HEK293T (cell line): Measurements from ENCODE around the gene RTN1.

Experiments
- CTCF ChIA-PET: fragments of 350-600 bp; formaldehyde crosslinking; extraction: SDS; loops from one replicate; lab custom pipeline; 2021; ENCODE audit warnings: antibody characterized with exemption, inconsistent platforms; lab: Yijun Ruan, JAX
- POLR2A ChIA-PET: fragments of 350-600 bp; formaldehyde crosslinking; extraction: SDS; loops from one replicate; lab custom pipeline; 2020; ENCODE audit warnings: antibody characterized with exemption, inconsistent platforms; lab: Yijun Ruan, JAX
- DNase-seq: peaks from one replicate; pipeline ENCODE4 v3.0.0; 2012; ENCODE audit warnings: mixed read lengths; ENCODE audit errors: extremely low spot score
- BHLHE40 ChIP-seq: fragments of 450-650 bp; IDR thresholded peaks from 2 replicates; pipeline ENCODE4 v1.6.1; 2016; ENCODE audit warnings: mild to moderate bottlenecking, moderate library complexity, borderline replicate concordance
- CTBP1 ChIP-seq: fragments of 450-650 bp; IDR thresholded peaks from 2 replicates; pipeline ENCODE4 v1.6.1; 2016; ENCODE audit warnings: borderline replicate concordance
- ELF4 ChIP-seq: fragments of 450-650 bp; IDR thresholded peaks from 2 replicates; pipeline ENCODE4 v1.6.1; 2017; ENCODE audit warnings: antibody characterized with exemption
- FOXK2 ChIP-seq: fragments of 450-650 bp; IDR thresholded peaks from 2 replicates; pipeline ENCODE4 v1.6.1; 2016; ENCODE audit warnings: mild to moderate bottlenecking
- FOXM1 ChIP-seq: fragments of 450-650 bp; IDR thresholded peaks from 2 replicates; pipeline ENCODE4 v1.6.1; 2017; ENCODE audit warnings: mild to moderate bottlenecking, borderline replicate concordance
- HDGF ChIP-seq: fragments of 450-650 bp; IDR thresholded peaks from 2 replicates; pipeline ENCODE4 v1.6.1; 2017; ENCODE audit warnings: antibody characterized with exemption, borderline replicate concordance
- LEF1 ChIP-seq: fragments of 450-650 bp; IDR thresholded peaks from 2 replicates; pipeline ENCODE4 v1.6.1; 2017; ENCODE audit warnings: mild to moderate bottlenecking, borderline replicate concordance
- NFRKB ChIP-seq: fragments of 450-650 bp; IDR thresholded peaks from 2 replicates; pipeline ENCODE4 v1.6.1; 2016; ENCODE audit warnings: mild to moderate bottlenecking, moderate library complexity
- SP1 ChIP-seq: fragments of 450-650 bp; IDR thresholded peaks from 2 replicates; pipeline ENCODE4 v1.6.1; 2017
- ZNF384 ChIP-seq: fragments of 450-650 bp; IDR thresholded peaks from 2 replicates; pipeline ENCODE4 v1.6.1; 2016
- TF ChIP-seq, protein P1 (sequence below): fragments of 450-650 bp; IDR thresholded peaks from 2 replicates; pipeline ENCODE4 v1.6.1; 2016

RTN1 gene

DNA sequence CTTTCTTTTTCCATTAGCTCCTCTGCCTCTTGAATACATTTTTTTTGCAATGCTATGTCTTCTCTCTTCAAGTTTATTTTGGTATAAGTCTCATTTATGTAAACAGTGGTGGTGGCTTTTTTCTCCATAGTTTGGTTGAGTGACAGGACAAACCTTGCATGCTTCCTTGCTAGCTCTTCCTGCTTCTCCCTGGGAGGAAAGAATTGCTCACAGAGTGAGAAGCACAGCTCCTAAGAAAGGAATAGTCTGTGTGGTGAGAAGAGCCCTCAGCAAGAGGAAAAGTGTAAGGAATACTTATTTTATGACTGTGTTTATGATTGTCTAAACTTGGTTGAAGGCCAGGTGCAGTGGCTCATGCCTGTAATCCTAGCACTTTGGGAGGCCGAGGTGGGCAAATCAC lies 305.5 kb downstream of the RTN1 start:
- no peak for DNase-seq
- ChIA-PET POLR2A (no interaction called here), CTCF (interaction anchor here (0.6 to 2.5 kb wide), 3 partner anchors 12 to 443 kb away, joined by 5 to 23 read pairs (median 6); partner anchors contain the start of gene CCDC175)
- TF ChIP-seq BHLHE40 (no peak), LEF1 (no peak), NFRKB (no peak), FOXK2 (no peak), ELF4 (no peak), SP1 (no peak)
- TF ChIP-seq, protein P1, sequence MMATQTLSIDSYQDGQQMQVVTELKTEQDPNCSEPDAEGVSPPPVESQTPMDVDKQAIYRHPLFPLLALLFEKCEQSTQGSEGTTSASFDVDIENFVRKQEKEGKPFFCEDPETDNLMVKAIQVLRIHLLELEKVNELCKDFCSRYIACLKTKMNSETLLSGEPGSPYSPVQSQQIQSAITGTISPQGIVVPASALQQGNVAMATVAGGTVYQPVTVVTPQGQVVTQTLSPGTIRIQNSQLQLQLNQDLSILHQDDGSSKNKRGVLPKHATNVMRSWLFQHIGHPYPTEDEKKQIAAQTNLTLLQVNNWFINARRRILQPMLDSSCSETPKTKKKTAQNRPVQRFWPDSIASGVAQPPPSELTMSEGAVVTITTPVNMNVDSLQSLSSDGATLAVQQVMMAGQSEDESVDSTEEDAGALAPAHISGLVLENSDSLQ = peak; percentile 74

DNA sequence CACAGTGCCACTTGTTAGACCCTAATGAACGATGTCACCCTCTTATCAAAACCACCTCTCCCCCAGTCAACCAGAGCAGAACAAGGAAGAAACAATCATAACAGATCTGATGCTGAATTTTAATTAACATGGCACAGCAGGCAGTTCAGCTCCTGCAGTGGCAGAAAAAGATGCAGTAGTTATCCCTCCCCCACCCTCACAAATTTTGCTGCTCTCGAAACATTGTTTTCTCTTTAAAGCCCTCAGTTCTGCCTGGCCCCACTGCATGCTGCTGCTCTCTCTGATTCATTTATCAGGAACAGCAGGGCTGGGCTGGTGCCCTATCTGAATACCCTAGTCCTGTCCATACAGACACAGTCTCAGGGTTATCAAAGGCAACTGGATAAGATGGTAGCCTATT lies 306.2 kb downstream of the RTN1 start:
- DNase-seq = no peak
- TF ChIP-seq HDGF (no peak), ELF4 (no peak), CTBP1 (no peak), NFRKB (no peak), ZNF384 (no peak), SP1 (no peak)
- TF ChIP-seq, protein P1 = no peak
- ChIA-PET CTCF (interaction anchor here (0.6 to 2.5 kb wide), 3 partner anchors 13 to 444 kb away, joined by 5 to 23 read pairs (median 6); partner anchors contain the start of gene CCDC175), POLR2A (no interaction called here)

DNA sequence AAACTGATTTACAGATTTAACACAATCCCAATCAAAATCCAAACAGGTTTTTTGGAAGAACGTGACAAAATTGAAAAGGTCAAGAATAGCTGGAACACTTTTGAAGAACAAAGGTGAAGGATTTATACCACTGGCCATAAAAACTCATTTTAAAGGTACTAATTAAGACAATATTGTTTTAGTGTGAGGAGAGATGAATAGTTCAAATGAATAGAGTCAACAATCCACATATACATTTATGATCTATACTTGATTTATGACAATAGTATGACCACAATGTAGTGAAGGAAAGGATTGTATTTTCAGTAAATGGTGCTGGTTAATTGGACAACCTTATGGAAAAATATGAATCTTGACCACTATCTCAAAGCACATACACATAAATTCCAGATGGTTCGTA lies 323.3 kb downstream of the RTN1 start:
- ChIA-PET CTCF (no interaction called here), POLR2A (no interaction called here)

More for the DNA sequence above, 323.3 kb downstream of the RTN1 start:
- TF ChIP-seq, protein P1 = peak; percentile 42
- no peak for TF ChIP-seq FOXM1
- DNase-seq = no peak
